Stimulated activated CD4-positive, alpha-beta T cell treated with anti-CD3 and anti-CD28 coated beads, TNF-alpha, amount 100 ng/mL, for 4 hours (primary cell): Measurements from ENCODE around the gene GK.
"Not testable (repeated sequence)": the region's sequence is repeated elsewhere in the genome, so short reads cannot be mapped to it uniquely, and the experiment has no call there.

Source experiments
- DNase-seq, 3 experiments: peaks; one replicate each; pipeline ENCODE4 v3.0.0-alpha.2; 2020; ENCODE audit warnings: low read depth in 3 of 3

GK gene

DNA sequence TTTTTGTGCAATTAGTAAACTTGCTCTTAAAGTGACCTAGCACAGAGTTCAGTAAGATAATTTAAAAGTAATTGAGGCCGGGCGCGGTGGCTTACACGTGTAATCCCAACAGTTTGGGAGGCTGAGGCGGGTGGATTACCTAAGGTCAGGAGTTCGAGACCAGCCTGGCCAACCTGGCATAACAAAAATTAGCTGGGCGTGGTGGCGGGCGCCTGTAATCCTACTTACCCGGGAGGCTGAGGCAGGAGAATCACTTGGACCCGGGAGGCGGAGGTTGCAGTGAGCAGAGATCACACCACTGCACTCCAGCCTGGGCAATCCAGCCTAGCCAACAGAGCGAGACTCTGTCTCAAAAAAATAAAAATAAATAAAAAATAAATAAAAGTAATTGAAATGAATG, 1.2 kb downstream of the GK start:
- DNase-seq, result not testable (repeated sequence)

DNA sequence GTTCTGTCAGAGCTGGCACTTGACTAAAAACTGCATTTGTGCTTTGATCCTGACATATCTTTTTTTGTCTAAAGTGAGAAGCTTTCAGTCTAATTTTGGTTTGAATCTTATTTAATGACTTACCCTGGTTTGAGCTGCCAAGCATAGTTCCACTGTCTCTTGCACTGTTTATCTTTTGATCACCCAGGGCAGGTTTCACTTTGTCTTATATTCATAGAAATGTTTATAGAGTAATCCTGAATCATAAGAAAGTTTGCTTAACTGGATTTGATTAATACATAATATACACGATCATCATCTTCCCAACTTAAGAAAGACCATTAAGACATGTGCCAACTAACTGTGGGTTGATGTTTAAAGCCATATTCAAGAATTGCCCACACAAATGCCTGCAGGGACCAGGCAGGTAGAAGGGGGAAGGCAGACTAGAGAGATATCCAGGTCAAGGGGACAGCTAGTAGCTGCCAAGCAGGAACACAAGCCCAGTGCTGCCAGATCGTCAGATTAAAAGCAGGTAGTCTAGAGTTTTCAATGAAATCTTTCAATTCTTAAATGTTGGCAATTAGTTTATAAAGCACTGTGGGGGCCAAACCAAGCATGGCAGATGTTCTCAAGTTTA, 1.9 kb downstream of the GK start:
- DNase-seq, result no peak

DNA sequence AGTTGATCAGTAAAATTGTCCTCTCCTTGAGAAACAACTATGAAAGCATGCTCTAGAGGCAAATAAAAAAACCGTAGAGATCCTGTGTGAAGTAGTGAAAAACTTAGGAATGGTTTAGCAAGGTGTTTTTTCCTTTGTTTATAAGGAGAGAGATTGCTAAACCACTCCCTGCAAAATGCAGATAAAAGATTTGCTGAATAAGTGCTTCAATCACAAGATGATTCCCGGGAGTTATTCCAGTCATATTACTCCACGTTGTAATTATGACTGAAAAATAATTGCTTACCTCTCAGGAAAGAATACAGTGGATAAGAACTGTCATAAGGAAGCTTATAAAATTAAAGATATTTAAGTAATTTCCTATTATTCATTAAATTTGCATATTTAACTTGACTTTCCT, 2.8 kb downstream of the GK start:
- no peak for DNase-seq

DNA sequence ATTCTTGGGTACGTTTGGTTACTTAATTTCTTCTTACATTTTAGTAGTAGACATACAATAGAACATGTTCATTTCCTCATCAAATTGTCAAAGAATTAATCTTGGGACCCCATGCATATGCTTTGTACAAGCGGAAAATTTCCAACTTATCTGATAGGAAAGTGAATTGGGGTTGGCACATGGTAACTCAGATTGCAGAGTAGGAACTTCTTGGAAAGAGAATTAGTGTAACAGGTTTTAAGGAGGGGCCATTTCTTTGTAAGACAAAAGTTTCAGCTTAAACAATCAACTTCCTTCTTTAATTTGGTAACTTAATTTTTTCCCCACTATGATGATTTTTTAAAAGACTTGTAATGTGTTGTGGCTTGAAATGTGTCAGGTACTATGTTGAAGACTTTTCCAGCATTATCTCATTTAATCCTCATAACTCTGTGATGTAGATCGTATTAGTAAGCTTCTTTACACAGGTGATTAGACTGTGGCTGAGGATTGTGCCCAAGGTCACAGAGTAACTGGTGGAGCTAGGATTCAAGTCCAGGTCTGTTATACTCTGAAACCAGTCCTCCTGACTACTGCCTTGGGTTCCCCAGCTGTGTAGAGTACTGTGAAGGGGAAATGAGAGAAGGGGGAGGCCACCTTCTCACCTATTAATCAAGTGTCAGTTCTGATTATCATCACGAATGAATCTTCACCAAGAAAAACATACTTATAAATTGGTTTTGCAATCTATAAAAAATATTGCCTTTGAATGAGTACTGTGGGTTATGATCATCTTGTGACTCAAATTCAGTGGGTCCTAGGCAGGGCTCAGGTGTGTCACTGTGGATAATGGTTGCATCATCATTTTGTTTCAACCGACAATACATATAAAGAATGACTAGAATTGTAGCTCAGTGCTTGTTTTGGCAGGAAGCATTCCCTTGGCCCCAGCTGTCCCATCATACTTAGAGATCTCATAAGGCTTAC, 4.3 kb downstream of the GK start:
- DNase-seq, result no peak

DNA sequence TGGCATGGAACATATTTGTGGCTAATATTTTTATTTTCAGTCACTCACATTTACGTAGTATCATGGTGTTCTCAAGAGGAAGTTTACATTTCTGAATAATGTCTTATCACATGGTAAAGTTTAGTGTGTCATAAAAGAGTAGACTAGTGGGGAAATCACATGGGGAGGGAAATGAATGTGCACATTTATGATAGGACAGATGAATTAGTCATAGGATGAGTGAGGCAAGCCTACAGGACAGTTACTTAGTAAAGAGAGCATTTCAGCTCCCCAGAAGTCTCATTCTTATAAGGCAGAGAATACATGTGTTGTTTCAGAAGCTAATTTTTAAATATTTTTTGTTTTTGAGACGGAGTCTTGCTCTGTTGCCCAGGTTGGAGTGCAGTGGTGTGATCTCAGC, 6.2 kb downstream of the GK start:
- DNase-seq, result no peak

DNA sequence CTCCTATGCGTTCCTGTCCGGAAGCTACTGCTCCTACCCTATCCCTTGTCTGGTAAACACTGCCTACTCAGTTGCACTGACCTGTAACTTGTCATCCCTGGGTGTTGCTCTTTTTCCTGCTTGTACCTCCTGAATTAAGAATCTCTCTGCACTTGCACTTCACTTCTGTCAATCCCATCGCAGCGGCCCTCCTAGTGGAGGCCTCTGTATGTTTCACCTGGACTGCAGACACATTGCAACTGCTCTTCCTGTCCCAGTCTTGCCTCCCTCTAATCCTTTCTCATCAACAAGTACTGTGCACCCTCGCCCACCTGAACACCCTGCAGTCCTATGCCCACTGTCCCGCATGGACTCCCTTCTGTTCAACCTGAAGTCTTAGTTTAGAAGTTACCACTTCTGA, 8.0 kb downstream of the GK start:
- DNase-seq, result no peak

DNA sequence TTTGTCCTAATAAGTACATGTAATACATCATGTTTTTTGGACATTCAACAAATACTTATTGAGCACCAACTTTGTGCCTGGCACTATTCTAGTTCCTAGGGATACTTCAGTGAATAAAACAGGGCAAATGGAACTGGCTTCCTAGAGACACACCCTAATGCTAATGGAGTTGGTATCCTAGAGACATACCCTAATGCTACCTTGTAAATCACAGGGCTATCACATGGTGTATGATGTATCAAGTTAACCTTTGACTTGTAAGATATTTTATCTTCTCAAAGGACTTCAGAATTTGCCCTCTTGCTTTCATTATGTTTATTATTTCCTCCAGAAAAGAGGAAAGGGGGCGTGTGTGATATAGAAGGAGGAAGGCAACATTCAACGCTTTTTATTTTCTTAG, 10.1 kb downstream of the GK start:
- DNase-seq, result no peak

DNA sequence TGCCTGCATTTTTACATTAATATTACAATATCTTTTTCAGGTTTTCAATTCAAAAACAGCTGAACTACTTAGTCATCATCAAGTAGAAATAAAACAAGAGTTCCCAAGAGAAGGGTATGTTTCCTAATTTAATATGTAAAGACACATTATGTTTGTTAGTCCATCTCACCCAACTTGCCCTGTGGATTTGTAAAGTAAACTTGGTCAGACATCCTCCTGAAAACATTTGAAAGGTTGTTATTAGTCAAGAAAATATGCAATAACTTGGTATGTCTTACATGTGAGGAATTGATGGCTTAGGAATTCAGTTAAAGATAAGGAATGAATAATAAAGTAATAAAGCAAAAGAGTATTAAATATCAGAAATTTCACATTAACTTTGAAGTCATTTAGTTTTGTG, 12.2 kb downstream of the GK start:
- DNase-seq, result no peak

DNA sequence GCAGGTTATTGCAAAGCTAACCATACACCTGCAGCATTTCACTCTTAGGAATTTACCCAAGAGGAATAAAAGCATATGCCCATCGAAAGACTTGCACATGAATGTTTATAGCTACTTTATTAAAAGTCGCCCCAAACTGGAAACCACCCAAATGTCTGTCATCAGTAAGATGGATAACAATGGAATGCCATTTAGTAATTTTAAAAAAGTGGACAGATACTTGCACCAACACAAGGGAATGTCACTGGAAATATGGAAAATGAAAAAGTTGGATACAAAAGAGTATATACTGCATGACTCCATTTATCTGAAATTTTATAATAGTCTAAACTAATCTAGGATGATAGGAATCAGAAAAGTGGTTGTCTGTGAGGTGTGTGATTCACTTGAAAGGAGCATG, 12.9 kb downstream of the GK start:
- no peak for DNase-seq

DNA sequence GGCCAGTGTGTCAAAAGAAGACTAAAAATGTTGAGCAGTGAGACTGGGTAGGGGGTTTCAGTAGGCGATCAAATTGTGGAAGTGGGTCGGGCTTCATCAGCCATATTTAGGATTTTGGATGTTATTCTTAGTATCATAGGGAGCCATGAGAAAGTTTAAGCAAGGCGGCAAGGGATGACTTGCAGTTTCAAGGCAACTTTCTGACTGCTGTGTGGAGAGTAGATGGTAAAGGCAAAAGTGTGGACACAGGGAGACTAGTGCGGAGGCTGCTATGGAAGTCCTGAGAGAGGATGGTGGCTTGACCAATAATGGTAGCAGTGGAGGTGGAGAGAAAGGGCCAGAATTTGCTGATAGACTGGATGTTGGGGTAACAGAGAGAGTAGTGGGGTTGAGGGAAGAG, 15.4 kb downstream of the GK start:
- DNase-seq, result no peak

DNA sequence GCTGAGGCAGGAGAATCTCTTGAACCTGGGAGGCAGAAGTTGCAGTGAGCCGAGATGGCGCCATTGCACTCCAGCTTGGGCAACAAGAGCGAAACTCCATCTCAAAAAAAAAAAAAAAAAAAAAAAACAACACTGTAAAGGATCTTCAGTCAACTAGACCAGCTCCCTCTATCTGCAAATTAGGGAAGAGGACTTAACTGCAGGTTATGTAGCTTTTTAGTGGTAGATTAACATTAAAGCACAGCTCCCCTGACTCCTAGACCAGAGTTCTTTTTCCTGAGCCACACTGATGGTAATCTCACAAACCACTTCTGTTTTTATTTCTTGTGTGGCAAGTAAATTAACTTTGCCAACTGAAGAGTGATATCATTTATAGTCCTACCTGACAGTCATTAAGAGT, 18.0 kb downstream of the GK start:
- not testable (repeated sequence) for DNase-seq

DNA sequence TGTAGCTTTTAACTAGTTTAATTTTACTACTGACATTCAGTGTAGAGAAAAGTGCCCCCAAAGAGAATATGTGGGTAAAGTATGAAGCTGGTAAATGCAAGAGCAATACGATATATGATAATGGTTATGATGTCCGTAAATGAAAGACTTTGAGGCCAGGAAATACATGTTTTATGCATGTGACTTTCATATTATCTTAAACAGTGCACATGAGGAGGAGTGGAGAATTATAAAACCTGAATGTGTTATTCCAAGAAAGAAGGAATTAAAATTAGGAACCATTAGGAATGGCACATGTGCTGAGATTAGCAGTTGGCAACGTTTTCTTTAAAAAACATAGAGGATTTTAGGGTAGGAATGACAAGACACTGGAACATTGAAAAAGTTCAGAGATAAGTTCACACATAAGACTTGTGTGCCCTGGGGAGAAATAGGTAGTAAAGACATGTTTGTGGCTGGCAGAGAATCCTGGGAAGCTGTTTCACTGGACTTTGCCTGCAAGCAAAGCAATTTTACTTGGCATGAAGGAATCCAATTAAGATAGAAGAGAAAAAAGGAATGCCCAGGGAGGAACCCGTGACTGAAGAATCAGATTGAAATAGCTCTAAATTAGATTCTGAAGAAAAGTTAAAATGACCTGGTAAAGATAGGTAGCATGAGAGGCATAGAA, 20.0 kb downstream of the GK start:
- DNase-seq, result no peak

DNA sequence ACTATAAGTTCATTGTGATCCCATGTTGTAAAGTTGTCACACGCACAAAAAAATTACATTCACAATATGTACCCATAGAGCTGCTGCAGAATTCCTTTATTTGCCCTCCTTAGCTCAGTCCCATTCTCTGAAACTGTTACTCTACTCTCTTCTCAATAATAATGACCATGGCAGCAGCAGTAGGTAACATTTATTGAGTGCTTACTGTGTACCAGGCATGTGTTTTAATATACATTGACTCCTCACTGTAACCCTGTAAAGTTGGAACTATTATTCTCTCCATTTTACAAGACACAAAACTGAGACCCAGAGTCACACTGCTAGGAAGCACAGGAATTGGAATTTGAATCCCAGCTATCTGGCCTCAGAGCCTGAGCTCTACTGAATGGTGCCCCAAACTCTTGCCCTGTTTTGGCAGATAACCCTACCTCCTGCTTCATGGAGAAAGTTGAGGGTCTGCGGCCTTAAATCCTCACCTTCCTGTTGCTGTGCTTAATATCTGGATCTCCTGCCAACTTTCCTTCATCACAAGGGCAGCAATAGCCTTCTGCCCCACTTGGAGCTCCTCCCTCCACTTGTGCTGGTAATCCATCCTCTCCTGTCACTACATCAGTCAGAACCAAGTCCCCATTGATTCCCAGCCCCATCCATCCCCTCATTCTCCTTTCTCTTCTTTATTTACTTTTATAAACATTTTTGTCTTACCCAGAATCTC, 20.8 kb downstream of the GK start:
- no peak for DNase-seq

DNA sequence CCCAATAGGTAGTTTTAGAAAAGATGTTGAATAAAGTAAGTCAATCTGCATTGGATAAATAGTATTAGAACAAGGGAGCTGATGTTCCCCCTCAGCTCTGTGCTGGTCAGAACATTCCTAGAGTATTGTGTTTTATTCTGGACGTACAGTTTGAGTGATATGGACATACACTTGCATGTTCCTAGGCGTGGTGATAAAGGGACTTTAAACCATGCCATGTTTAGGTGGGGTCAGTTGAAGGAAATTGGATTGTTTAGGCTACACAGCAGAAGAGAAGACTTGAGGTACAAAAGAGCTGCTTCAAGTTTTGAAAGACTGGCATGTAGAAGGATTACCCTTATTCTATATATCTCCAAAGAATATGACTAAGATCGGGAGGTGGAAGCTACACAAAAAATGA, 21.6 kb downstream of the GK start:
- DNase-seq, result no peak

DNA sequence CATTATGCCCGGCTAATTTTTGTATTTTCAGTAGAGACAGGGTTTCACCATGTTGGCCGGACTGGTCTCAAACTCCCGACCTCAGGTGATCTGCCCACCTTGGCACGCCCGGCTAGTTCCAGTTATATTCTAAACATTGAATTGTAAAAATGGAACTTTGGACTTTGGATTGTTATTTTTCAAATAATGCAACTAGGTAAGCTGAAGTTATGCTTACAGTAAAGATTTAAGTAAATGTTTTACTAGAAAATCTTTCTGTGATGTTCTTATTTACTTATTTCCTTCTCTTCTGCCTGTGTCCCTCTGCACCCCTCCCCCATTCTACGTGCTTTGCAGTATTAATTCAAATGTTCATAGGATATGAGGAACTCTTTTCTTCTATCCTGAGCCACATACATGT, 26.1 kb downstream of the GK start:
- DNase-seq, result no peak

DNA sequence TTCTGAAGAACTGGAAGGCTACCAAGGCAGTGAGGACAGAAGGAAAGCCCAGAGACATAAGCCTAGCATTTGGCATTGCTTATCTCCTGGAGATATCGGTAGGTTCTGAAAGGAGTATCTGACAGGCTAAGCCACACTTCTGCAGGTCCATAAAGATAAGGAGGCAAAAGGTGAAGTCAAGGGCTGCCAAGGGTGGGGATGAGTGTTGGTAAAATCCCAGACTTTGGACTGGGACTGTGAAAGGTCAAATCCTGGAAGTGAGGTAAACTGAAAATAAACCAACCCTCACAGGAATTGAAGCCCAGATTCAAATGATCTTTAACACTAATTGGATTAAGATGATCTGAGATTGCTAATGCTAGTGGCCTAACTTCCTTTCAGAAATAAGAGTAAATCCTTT, 27.4 kb downstream of the GK start:
- DNase-seq, result no peak

DNA sequence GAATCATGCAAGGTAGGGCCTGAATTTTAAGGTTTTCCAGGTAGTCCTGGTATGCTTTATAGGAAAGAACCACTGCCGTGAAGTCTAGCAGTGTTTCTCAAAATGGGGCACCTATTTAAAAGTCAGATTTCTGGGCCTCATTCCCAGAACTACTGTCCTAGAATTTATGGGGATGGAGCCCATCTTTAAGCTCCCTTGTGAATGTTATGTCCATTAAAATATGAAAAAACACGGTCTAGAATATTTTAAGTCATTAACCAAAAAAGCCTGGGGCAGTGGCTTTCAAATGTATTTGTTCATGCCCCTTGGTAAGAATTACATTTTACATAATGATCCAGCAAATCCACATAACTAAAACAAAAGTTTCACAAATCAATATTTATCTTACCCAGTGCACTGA, 35.4 kb downstream of the GK start:
- no peak for DNase-seq

DNA sequence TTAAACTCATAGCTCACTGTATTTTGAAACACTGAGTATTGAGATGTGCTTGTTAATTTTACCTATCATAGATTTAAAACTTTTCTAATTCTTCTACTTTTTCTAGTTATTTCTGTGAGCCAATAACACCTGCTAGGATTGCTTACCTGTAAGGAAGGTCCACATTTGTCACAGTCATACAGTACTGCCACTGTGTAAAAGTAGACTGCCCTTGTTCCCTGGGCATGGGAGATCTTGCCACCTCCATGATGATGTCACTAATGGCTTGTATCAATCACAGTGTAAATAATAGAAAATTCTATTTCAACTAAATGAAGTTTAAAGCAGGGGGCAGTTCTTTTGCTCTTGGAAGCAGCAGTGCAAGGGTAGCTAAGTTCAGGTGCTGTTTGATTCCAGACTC, 35.9 kb downstream of the GK start:
- no peak for DNase-seq

DNA sequence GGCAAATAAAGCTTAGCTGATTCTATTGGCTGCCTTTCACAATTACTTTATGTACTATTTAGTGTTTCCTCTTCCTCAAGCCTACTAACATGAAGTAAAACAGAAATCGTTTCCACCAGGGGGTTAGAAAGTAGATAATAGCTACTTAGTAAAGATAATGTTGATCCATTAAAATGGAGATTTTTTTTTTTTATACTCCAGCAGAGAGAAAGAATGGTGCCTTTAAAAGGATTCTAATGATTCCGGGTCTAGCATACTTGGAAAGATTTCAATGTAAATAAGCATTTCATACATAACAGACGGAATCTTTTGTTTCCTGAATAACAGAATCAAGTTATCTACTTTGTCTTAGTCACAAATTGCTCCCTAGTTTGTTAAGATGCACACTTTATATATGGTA, 37.1 kb downstream of the GK start:
- DNase-seq, result no peak

DNA sequence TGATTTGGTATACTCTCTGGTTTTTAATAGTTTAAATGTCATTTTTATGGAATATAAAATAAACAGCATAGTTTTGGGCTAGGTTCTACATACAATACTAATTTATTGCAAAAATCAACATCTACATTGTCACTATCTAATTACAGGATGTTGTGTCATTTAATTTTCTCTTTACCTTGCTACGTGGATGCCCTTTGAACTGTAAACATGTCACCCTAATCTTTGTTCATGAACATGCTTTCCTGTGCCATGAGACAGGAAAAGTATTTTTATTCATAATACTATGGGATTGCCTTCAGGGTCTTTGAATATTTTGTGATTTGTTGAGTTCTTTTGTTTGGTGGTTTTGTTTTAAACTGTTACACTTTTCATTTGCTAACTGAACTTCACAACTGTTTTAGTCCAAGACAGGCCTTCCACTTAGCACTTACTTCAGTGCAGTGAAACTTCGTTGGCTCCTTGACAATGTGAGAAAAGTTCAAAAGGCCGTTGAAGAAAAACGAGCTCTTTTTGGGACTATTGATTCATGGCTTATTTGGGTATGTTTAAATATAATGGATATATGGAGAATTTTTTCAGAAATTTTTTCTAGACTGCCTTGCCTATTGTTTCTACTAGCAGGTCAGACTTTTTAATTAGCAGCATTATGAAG, 40.9 kb downstream of the GK start:
- no peak for DNase-seq

DNA sequence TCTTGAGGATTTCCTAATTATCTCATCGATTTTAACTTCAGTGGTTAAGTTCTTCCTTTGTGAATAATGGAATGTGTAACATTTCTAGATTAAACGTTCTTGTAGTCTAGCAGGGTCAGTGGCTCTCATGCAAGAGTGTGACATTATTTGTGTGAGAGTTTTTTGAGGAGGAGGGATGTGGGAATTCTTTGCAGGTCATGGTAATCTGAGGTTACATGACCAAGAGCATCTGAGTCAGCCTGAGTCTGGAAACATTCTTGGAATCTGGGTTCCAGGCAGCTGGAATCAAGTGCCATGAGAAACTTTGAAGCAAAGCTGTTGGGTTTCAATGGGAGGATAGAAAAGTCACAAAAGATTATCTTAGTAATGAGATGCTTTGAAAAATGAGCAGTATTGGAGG, 49.5 kb downstream of the GK start:
- DNase-seq, result no peak
